CD14-positive monocyte (primary cell): ENCODE measurements around the gene AP2M1. TPM values are rescaled to one million over a fixed set of nuclear protein-coding genes. Genes with fewer than 3 reads are reported as not detected.

Source experiments
- DNase-seq, 3 donors: peaks; one replicate each; pipeline ENCODE4 v3.0.0-alpha.2; 2011 to 2022
- H2AFZ ChIP-seq: 2 replicates; pipeline ENCODE4 v1.6.0; 2012; ENCODE audit warnings: mild to moderate bottlenecking, low read depth, low read length, inconsistent platforms; ENCODE audit not compliant: insufficient read depth, poor library complexity, severe bottlenecking
- H3K27ac ChIP-seq, 2 donors: 1 replicate in 1 of 2; 2 replicates in 1 of 2; pipeline ENCODE4 v1.5.1; 2012 to 2013; ENCODE audit warnings: low read length in 2 of 2, control low read depth in 1 of 2, inconsistent platforms in 1 of 2, low read depth in 1 of 2, mild to moderate bottlenecking in 1 of 2
- H3K27me3 ChIP-seq, 2 donors: one replicate each; pipeline versions ENCODE4 v1.6.0 to v1.6.1; 2011 to 2013; ENCODE audit warnings: low read length in 2 of 2; ENCODE audit not compliant: control insufficient read depth in 2 of 2, insufficient read depth in 2 of 2
- H3K36me3 ChIP-seq, 2 donors: replicated peaks in 1 of 2; 1 replicate in 1 of 2; 2 replicates in 1 of 2; pipeline versions ENCODE4 v1.5.1 to v1.6.1; 2012 to 2013; ENCODE audit warnings: low read length in 2 of 2, control low read depth in 1 of 2, inconsistent platforms in 1 of 2, mild to moderate bottlenecking in 1 of 2; ENCODE audit not compliant: insufficient read depth in 2 of 2, control insufficient read depth in 1 of 2
- H3K4me1 ChIP-seq, 2 donors: 1 replicate in 1 of 2; 2 replicates in 1 of 2; pipeline versions ENCODE4 v1.5.1 to v1.6.1; 2012 to 2013; ENCODE audit warnings: low read length in 2 of 2, control low read depth in 1 of 2, inconsistent platforms in 1 of 2, mild to moderate bottlenecking in 1 of 2, moderate library complexity in 1 of 2; ENCODE audit not compliant: insufficient read depth in 2 of 2, control insufficient read depth in 1 of 2
- H3K4me2 ChIP-seq: replicated peaks from 2 replicates; pipeline ENCODE3; 2012; ENCODE audit warnings: low read length, moderate library complexity, mild to moderate bottlenecking; ENCODE audit not compliant: poor library complexity, severe bottlenecking; ENCODE audit errors: extremely low read depth
- H3K4me3 ChIP-seq, 3 experiments: fragments of 200-600 bp in 1 of 3; sonication (generic) in 1 of 3; replicated peaks in 1 of 3; 1 replicate in 2 of 3; 2 replicates in 1 of 3; pipeline ENCODE4 v1.5.1; 2011 to 2013; ENCODE audit warnings: low read length in 3 of 3, mild to moderate bottlenecking in 3 of 3, control low read depth in 2 of 3, low read depth in 2 of 3, inconsistent platforms in 1 of 3, moderate library complexity in 1 of 3
- H3K79me2 ChIP-seq: 2 replicates; pipeline ENCODE4 v1.6.0; 2012; ENCODE audit warnings: mild to moderate bottlenecking, control low read depth, inconsistent platforms, low read length, moderate library complexity; ENCODE audit not compliant: insufficient read depth
- H3K9ac ChIP-seq: 2 replicates; pipeline ENCODE4 v1.6.0; 2017; ENCODE audit warnings: low read length, mild to moderate bottlenecking; ENCODE audit not compliant: insufficient read depth, poor library complexity, severe bottlenecking
- H3K9me3 ChIP-seq, 2 donors: replicated peaks in 1 of 2; 1 replicate in 1 of 2; 2 replicates in 1 of 2; pipeline versions ENCODE4 v1.5.1 to v1.6.1; 2012 to 2013; ENCODE audit warnings: low read length in 2 of 2, control low read depth in 1 of 2; ENCODE audit not compliant: control insufficient read depth in 1 of 2, insufficient read depth in 1 of 2
- H4K20me1 ChIP-seq: 2 replicates; pipeline ENCODE4 v1.6.0; 2012; ENCODE audit warnings: mild to moderate bottlenecking, low read length, control low read depth, moderate library complexity; ENCODE audit not compliant: insufficient read depth
- H3K27ac Mint-ChIP-seq, 7 donors: one replicate each; pipeline ENCODE4 v1.8.0; 2020; ENCODE audit warnings: mild to moderate bottlenecking in 7 of 7, mixed read lengths in 7 of 7, moderate library complexity in 6 of 7, inconsistent platforms in 2 of 7
- H3K27me3 Mint-ChIP-seq, 3 donors: one replicate each; pipeline ENCODE4 v1.8.0; 2021 to 2022; ENCODE audit warnings: low read depth in 3 of 3, mild to moderate bottlenecking in 3 of 3, mixed read lengths in 3 of 3, moderate library complexity in 3 of 3, inconsistent platforms in 1 of 3
- H3K36me3 Mint-ChIP-seq, 2 donors: one replicate each; pipeline ENCODE4 v1.8.0; 2020; ENCODE audit warnings: mixed read lengths in 2 of 2, inconsistent platforms in 1 of 2, mild to moderate bottlenecking in 1 of 2
- H3K4me1 Mint-ChIP-seq: one replicate; pipeline ENCODE4 v1.8.0; 2020; ENCODE audit warnings: mild to moderate bottlenecking, mixed read lengths
- H3K4me3 Mint-ChIP-seq, 2 donors: one replicate each; pipeline ENCODE4 v1.8.0; 2020; ENCODE audit warnings: mild to moderate bottlenecking in 2 of 2, mixed read lengths in 2 of 2, moderate library complexity in 1 of 2
- H3K9me3 Mint-ChIP-seq, 7 donors: one replicate each; pipeline ENCODE4 v1.8.0; 2020 to 2022; ENCODE audit warnings: mixed read lengths in 7 of 7, mild to moderate bottlenecking in 6 of 7, moderate library complexity in 6 of 7, inconsistent platforms in 2 of 7
- WGBS: methylation state at CpG from one replicate; pipeline ENCODE4 v1.1.5; 2013; ENCODE audit warnings: missing lambda C conversion rate; ENCODE audit not compliant: insufficient coverage; 5-methylcytosine and 5-hydroxymethylcytosine counted together
- intact Hi-C, 2 donors: fragments of 100-400 bp; cut with micrococcal nuclease; formaldehyde crosslinking; loops; one replicate each; pipeline versions ENCODE4 v1.15.0 to v1.15.1; 2023
- polyA plus RNA-seq, 3 donors: library from polyadenylated mRNA; depleted of rRNA in 1 of 3; unstranded in 2 of 3; stranded (reverse) in 1 of 3; fragments of 300-500 nt in 2 of 3; fragments of >200 nt in 1 of 3; fragmentation: Illumina TruSeq in 2 of 3; gene quantifications; 1 replicate in 2 of 3; 2 replicates in 1 of 3; pipeline ENCODE4 v1.2.3, GENCODE V29; 2012 to 2021
- TF ChIP-seq, protein P1 (sequence below): fragments of 200-600 bp; IDR thresholded peaks from one replicate; pipeline ENCODE4 v1.8.0; 2022; ENCODE audit warnings: antibody characterized with exemption, mild to moderate bottlenecking

The AP2M1 gene
- polyA plus RNA-seq, 3 donors, result 283 to 327 (median 295) TPM

DNA sequence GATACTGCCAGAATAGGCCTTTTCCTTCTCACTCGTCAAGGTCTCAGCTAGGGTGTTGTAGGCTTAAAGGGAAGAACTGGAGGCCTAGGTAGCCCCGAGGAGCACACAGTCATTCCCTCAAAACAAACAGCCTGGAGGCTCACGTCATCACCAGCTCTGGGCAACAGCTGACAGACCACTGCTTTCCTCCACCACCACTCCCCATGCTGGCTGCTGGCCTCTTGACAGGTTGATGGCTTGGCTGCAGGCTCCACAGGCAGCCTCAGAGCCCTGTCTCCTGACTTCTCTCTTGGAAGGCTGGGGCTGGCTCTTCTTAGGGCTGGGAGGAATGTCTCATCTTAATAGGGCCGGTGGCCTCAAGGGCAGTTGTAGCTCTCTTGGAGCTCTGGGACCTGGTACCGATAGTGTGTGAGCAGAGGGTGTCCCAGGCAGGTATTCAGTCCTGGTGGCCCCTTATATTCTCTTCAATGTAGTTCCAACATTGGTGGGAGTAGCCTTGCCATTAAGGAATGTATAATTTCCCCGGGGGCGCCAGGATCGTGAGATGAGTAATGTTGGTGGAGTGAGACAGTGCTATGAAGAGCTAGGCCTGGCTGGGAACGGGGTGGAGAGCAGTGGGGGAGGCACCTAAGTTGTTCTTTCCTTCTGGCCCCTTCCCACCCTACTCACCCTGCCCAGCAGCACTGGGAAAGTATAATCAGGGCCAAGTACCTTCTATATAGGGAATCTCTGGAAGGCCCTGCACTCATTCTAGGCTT lies 6.1 kb upstream of the AP2M1 start:
- Histone ChIP-seq H4K20me1 (peaks cover 15% of the 10 kb centered on the region), H3K36me3 (peaks cover 81 to 93% of the 10 kb centered on the region in 2 donors), H3K4me3 (no peak overlapping the region), H3K4me2 (no peak overlapping the region), H3K9ac (no peak overlapping the region), H3K27me3 (no peaks in the 10 kb centered on the region), H2AFZ (no peak overlapping the region), H3K9me3 (no peaks in the 10 kb centered on the region), H3K79me2 (no peaks in the 10 kb centered on the region), H3K27ac (no peak overlapping the region), H3K4me1 (no peaks in the 10 kb centered on the region)
- DNase-seq, result no peak
- peak overlapping the region in 3 of 7 donors; percentile 46 to 66 (median 57) for H3K27ac Mint-ChIP-seq
- no peaks in the 10 kb centered on the region for H3K9me3 Mint-ChIP-seq
- peaks cover 77 to 86% of the 10 kb centered on the region in 2 donors for H3K36me3 Mint-ChIP-seq
- TF ChIP-seq, protein P1, sequence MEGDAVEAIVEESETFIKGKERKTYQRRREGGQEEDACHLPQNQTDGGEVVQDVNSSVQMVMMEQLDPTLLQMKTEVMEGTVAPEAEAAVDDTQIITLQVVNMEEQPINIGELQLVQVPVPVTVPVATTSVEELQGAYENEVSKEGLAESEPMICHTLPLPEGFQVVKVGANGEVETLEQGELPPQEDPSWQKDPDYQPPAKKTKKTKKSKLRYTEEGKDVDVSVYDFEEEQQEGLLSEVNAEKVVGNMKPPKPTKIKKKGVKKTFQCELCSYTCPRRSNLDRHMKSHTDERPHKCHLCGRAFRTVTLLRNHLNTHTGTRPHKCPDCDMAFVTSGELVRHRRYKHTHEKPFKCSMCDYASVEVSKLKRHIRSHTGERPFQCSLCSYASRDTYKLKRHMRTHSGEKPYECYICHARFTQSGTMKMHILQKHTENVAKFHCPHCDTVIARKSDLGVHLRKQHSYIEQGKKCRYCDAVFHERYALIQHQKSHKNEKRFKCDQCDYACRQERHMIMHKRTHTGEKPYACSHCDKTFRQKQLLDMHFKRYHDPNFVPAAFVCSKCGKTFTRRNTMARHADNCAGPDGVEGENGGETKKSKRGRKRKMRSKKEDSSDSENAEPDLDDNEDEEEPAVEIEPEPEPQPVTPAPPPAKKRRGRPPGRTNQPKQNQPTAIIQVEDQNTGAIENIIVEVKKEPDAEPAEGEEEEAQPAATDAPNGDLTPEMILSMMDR, result no peak
- intact Hi-C loops, result no loop called here
- H3K4me1 Mint-ChIP-seq, result no peaks in the 10 kb centered on the region
- WGBS, result 100% methylated on average over 1 of the region's 9 CpGs
- no peak overlapping the region for H3K4me3 Mint-ChIP-seq
- H3K27me3 Mint-ChIP-seq, result peaks cover 0 to 3% (median 3%) of the 10 kb centered on the region in 3 donors

DNA sequence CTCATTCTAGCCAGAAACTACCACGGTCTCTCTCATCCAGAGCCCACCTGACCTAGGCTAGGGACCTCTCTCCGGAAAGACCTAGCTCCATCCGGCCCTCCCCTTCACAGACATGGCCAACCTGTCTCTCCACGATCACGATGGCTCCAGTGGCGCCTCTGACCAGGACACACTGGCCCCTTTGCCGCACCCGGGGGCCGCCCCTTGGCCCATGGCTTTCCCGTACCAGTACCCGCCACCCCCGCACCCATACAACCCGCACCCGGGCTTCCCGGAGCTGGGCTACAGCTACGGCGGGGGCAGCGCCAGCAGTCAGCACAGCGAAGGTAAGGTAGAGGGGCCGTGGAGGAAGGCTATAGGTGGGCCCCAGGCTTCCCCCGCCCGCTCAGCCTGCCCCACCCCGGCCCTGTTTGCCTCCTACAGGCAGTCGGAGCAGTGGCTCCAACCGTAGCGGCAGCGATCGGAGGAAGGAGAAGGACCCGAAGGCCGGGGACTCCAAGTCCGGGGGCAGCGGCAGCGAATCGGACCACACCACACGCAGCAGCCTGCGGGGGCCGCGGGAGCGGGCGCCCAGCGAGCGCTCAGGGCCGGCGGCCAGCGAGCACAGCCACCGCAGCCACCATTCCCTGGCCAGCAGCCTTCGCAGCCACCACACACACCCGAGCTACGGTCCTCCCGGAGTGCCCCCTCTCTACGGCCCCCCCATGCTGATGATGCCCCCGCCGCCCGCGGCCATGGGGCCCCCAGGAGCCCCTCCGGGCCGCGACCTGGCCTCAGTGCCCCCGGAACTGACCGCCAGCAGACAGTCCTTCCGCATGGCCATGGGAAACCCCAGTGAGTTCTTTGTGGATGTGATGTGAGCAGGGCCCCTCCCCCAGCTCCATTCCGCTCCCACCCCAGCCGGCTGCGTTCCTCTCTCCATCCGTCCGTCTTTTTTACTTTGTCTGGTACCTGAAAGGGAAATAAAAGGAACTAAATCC lies 4.5 kb upstream of the AP2M1 start:
- H3K27me3 Mint-ChIP-seq, result peaks cover 0 to 3% (median 3%) of the 10 kb centered on the region in 3 donors
- no peak overlapping the region for H3K4me3 ChIP-seq
- no peak overlapping the region for H3K27ac Mint-ChIP-seq
- peaks cover 6% of the 10 kb centered on the region for H3K79me2 ChIP-seq
- TF ChIP-seq, protein P1, result no peak
- WGBS, result 98% methylated on average over 29 of the region's 66 CpGs
- H3K27ac ChIP-seq, result no peak overlapping the region
- no peaks in the 10 kb centered on the region for H3K9me3 Mint-ChIP-seq
- intact Hi-C loops, result loop anchor here (5.0 kb wide), 2 partner anchors 38 to 127 kb away; partner anchors contain the start of gene PSMD2 (in 1 of the 2)
- no peaks in the 10 kb centered on the region for H3K27me3 ChIP-seq
- no peak overlapping the region for H3K4me3 Mint-ChIP-seq
- no peak overlapping the region for H3K4me2 ChIP-seq
- DNase-seq, result no peak
- no peaks in the 10 kb centered on the region for H3K9me3 ChIP-seq
- H3K9ac ChIP-seq, result no peak overlapping the region
- peaks cover 65 to 77% of the 10 kb centered on the region in 2 donors for H3K36me3 ChIP-seq
- peaks cover 4% of the 10 kb centered on the region for H3K4me1 Mint-ChIP-seq
- H3K4me1 ChIP-seq, result peaks cover 3 to 6% of the 10 kb centered on the region in 2 donors
- no peak overlapping the region for H2AFZ ChIP-seq
- H3K36me3 Mint-ChIP-seq, result peaks cover 61 to 70% of the 10 kb centered on the region in 2 donors
- H4K20me1 ChIP-seq, result no peaks in the 10 kb centered on the region
